Colon (tissue), 2 donors: ENCODE results near the gene CFAP46.
"Not testable (repeated sequence)": the region's sequence is repeated elsewhere in the genome, so short reads cannot be mapped to it uniquely, and the experiment has no call there.

Source experiments
- FAIRE-seq: peaks from 2 replicates; lab custom pipeline; 2012; peaks lifted over from hg19 to GRCh38; lab: Jason Lieb, UNC
- donor health status: control.
- donor health status: control.

The CFAP46 gene

GRCh38 chr10:132912713-132913558 is 29.4 kb downstream of the CFAP46 start:
- FAIRE-seq, result no peak

- no peak for FAIRE-seq
Measured at GRCh38 chr10:132912225-132912712, 30.1 kb downstream of the CFAP46 start.

GRCh38 chr10:132911786-132912097 is 30.6 kb downstream of the CFAP46 start:
- FAIRE-seq, result no peak

GRCh38 chr10:132910901-132911785 is 31.2 kb downstream of the CFAP46 start:
- FAIRE-seq, result no peak

- FAIRE-seq, result no peak
Measured at GRCh38 chr10:132910186-132910880, 32.0 kb downstream of the CFAP46 start.

- FAIRE-seq, result no peak
Measured at GRCh38 chr10:132909491-132910071, 32.8 kb downstream of the CFAP46 start.

- FAIRE-seq, result no peak
Measured at GRCh38 chr10:132908621-132909295, 33.6 kb downstream of the CFAP46 start.

- no peak for FAIRE-seq
Measured at GRCh38 chr10:132907821-132908620, 34.3 kb downstream of the CFAP46 start.

- no peak for FAIRE-seq
Measured at GRCh38 chr10:132906836-132907235, 35.5 kb downstream of the CFAP46 start.

GRCh38 chr10:132906106-132906505 is 36.3 kb downstream of the CFAP46 start:
- FAIRE-seq, result no peak

- no peak for FAIRE-seq
Measured at GRCh38 chr10:132905661-132906060, 36.7 kb downstream of the CFAP46 start.

- FAIRE-seq, result no peak
Measured at GRCh38 chr10:132904814-132905649, 37.3 kb downstream of the CFAP46 start.

GRCh38 chr10:132904181-132904813 is 38.1 kb downstream of the CFAP46 start:
- no peak for FAIRE-seq

GRCh38 chr10:132902656-132903575 is 39.5 kb downstream of the CFAP46 start:
- FAIRE-seq, result not testable (repeated sequence)

- no peak for FAIRE-seq
Measured at GRCh38 chr10:132901351-132901750, 41.0 kb downstream of the CFAP46 start.

GRCh38 chr10:132900211-132900756 is 42.1 kb downstream of the CFAP46 start:
- FAIRE-seq, result no peak

- no peak for FAIRE-seq
Measured at GRCh38 chr10:132899751-132900065, 42.7 kb downstream of the CFAP46 start.
